NCI-H2196 treated with DMSO at 0.1 percent for 48 hours (cell line): ENCODE data around the gene IL1RAPL1.

ENCODE experiments used
- DNase-seq: peaks from one replicate; lab custom pipeline; 2025; ENCODE audit not compliant: unreplicated experiment; lab: John Stamatoyannopoulos, UW

The IL1RAPL1 gene

DNA sequence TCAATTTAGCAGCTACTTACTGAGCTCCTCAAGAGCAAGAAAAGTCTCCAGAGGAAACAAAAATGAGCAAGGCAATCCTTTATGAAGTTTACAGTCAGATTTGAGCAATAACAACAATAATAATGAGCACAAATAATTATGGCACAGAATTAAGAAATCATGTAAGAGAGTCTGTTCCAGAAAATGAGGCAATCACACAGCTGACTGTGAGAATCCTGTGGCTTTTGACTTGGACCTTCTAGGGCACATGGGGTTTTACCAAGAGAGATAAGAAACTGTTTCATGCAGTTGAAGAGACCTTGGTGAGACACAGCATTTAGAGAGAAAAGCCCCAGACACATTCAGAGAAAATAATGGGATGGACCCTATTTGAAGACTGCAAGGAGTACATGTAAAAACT is 1265.5 kb downstream of the IL1RAPL1 start:
- DNase-seq, result no peak

DNA sequence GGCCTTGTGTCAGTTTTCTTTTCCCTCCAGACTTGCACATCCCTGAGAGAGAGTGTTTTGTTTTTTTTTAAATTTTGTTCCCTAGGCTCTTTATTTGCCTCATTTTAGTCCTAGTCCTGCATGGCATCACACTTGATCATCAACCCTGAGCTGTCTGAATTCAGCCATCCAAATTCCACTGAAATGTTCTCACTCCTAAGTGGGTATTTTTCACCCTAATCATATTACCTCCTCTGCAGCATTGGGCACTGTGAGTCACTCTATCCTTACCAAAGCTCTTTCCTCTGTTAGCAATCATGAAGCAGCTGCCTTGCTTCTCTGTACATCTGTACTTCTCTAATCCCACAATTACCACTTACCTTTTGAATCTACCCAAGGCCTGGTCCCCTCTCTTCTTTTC is 1271.5 kb downstream of the IL1RAPL1 start:
- no peak for DNase-seq

DNA sequence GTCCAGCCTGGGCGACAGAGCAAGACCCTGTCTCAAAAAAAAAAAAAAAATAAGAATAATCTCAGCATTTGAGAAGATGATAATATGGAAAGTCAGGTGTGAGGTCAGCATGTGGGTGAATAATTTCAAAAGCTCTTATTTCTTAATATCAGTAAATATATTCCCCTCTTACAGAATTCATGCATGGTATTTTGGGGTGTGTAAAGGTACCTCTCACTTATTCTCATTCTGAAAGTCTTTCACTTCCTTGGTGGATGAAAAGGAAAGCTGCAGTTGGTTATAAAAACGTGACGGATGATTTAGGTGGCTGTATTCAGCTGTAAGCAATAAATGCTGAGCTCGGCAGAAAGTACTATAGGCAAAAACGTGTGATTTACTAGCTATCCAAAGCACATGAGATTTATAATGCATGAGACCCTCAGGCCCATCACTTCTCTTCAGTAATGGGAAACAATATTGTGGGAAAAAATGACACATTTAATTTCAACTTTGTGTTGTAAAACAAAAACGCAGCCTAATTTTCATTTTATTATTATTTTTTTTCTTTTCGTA is 1275.0 kb downstream of the IL1RAPL1 start:
- no peak for DNase-seq

- DNase-seq, result no peak
Observed at GRCh38 chrX:29867971-29868370, 1280.7 kb downstream of the IL1RAPL1 start.

DNA sequence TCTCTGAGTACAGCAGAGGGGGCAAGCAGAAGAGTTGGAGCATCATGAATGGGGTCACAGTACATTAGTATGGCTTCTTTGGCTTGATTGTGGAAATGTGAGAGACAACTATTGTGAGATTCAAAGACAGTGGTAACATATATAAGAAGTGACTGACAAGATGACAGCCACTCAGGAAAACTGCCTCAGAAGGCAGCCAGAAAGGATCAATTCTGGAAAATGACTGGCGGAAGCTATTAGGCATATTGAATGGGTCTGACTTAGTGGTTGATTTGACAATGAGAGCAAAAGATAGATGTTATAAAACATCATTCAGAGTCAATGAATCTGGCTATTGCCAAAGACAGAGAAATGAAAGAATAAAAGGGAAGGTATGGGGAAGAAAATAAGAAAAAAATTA is 1282.6 kb downstream of the IL1RAPL1 start:
- DNase-seq, result no peak

DNA sequence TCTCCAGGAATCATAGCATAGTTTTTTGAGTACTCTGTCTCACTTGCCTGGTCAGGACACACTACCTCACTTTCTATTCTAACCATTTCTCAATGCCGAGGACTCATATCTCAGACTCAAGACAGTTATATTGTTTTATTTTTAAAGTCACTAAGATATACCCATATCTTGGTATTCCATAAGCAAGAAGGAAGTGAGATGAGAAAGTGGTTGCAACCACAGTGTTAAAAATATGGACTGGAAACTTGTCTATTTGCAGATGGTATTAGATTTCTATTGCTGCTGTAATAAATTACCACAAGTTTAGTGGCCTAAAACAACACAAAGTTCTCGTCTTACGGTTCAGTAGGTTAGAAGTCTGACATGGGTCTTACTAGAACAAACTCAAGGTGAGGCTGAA is 1283.4 kb downstream of the IL1RAPL1 start:
- no peak for DNase-seq

- DNase-seq, result no peak
Observed at GRCh38 chrX:29872831-29873230, 1285.6 kb downstream of the IL1RAPL1 start.

DNA sequence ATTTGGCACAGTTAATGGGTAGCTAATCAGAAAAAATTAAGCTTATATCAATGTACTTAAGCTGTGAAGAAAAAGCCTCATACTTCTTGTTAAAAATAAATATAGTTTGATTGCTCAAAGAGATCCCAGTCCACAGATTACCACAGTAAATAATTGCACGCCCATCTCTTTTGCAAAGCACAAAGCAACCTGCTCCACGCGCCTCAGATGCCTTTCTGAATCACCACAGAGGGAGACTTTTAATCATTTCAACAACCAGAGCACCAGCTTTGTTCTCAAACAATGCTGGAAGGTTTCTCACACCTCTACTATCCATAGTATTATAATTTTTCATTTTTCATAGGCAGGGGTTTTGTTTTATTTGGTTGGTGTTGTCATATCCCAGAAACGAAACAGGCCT is 1289.5 kb downstream of the IL1RAPL1 start:
- DNase-seq, result no peak

DNA sequence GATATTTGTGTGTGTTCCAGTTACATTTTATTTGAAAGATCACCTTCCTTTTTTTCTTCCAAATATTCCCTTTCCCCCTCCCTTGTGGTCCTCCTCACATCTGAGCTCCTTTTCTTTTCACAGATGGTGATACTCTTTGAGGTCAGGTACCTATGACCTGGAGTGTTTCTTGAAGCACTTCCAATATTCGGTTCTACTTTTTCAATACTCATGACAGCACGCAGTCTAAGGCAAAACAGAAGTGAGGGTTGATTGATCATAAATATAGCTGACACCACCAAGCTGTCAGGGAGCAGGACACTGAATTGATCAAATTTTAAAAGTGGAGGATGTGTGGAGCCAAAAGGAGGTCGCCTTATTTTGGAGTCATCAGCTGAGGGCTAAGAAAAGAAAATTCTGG is 1293.7 kb downstream of the IL1RAPL1 start:
- DNase-seq, result no peak

- DNase-seq, result no peak
Observed at GRCh38 chrX:29890004-29890403, 1302.8 kb downstream of the IL1RAPL1 start.

- DNase-seq, result no peak
Observed at GRCh38 chrX:29890646-29891200, 1303.5 kb downstream of the IL1RAPL1 start.

DNA sequence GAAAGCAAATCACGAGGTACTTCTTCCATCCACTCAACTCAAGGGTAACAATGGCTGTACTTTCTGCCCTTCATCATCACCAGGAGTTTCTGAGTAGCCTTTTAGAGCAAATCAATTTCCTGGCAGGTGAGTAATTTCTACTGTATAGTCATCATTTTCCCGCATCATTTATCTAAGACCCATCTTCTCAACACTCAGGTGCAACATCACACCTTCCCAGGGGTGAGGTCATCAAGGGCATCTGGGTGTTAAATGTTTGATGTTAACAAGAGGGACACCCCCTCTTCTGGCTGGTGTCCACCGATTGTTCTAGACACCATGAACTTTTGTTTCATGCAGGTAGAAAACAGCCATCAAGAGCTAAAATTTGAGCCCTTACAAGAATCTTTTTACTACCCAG is 1314.8 kb downstream of the IL1RAPL1 start:
- no peak for DNase-seq

DNA sequence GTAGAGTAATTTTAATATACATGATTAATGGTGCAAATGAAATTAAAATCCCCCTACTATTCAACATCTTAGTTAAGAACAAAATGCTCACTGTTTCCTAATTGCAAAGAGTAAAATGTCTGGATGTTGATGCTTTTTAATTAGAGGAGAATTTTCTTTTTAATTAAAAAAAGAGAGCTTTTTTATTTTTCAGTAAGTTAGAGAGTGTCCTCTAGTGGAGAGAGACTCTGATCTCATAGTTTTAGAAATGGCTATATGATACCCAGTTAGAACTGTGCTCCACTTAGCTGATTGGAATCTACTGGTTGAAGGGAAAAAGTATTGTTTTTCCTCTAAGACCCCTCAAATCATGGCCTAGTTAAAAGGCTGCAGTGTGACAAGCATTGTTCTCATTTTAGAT is 1316.1 kb downstream of the IL1RAPL1 start:
- DNase-seq, result no peak

DNA sequence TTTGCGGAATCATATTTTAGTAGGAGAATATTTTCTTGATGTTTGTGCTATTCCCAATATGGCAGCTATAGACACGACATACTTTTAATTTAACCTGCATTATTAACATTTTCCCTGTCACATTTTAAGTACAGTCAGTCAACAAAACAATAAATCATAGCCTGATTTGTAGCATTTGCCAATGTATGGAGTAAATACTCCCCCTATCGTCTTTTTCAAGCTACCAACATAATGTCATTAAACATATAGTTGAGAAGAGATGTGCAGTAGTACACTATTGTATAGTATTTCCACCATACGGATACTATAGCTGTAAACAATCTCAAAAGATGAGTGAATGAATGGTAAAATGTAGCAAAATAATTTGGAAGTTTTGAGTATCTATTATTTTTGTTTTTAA is 1324.4 kb downstream of the IL1RAPL1 start:
- DNase-seq, result no peak

- no peak for DNase-seq
Observed at GRCh38 chrX:29913647-29914046, 1326.4 kb downstream of the IL1RAPL1 start.

GRCh38 chrX:29922607-29923006 is 1335.4 kb downstream of the IL1RAPL1 start:
- DNase-seq, result no peak

GRCh38 chrX:29926056-29926455 is 1338.8 kb downstream of the IL1RAPL1 start:
- no peak for DNase-seq

DNA sequence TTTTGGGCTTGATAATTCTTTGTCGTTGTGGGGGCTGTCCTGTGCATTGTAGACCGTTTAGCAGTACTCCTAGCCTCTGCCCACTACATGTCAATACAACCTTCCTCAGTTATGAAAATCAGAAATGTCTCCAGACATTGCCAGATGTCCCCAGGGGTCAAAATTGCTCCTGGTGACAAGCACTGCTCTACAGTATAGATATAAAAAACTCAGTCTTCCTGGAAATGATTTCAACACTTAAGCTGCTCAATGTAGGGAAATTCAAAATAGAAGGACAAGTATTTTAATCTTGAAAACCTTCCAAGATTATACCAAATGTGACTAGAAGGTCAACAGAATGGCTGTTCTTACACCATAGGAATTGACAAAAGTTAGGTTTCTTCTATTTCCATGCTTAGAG is 1339.4 kb downstream of the IL1RAPL1 start:
- no peak for DNase-seq

DNA sequence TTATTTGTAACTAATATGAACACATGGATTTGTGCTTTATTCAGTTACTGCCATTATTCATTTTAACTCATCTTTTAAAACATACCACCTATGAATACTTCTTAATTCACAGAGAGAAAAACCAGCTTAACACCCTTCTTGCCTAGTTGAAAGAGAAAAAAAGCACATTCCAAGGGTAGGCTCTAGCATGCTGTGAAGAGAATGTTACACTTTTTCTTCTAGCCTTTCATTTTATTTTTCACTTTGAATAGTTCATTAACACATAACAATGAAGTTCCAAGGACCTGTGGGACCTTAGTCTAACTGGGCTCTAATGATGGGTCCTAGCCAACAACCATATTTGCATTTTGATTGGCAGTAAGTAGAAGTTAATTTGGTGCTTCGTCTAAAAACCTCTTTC is 1348.2 kb downstream of the IL1RAPL1 start:
- DNase-seq, result no peak

DNA sequence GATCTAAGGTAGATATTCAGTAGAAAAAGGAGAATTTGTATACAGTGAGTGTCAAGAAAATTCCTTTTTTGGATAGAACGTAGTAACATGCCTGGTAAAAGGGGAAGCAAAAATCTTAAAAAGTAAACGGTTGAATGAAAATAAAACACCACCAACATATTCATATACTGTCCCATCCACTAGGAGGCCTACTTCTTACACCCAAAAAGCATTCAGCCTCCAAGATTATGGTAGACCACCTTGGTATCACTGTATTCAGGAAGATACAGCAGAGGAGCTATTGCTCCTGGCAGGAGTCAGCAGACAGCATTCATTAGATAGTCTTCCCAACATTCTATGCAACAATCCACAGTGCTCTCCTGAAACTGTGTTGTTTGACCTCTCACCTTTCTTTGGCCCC is 1353.5 kb downstream of the IL1RAPL1 start:
- DNase-seq, result no peak

DNA sequence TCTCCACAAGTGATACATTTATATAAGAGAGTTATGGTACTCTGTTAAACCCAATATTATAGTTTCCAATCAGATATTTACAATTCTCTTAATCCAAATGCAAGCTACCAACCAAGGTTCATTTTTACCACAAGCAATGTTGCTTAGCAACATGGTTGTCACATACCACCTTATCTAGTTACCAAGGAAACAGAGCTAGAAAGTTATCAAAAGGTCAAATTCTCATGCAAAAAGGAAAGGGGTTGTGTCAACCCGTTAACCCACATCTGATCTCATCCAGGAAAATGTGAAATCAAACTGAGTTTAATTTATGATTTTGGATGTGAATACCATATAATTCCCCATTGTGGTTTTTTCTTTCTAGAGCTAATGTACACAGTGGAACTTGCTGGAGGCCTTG is 1354.0 kb downstream of the IL1RAPL1 start:
- no peak for DNase-seq

DNA sequence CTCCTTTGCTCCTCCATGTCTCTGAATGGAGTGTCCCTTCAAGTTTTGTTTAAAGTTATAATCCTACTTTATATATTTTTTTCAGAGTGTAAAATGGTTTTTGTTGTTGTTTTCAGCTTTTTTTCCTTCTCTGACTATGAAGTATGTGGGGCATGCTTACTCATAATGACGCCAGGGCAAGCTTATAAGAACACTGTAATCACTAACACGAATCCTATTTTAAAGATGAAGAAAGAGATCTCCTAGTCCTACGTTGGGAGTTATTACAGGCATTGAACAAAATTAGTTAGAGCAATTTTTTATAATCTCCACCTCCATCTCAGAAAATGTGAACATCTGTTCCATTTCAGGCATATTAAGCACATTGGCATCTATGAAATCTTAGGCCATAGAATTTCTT is 1360.0 kb downstream of the IL1RAPL1 start:
- DNase-seq, result no peak

GRCh38 chrX:29948653-29949052 is 1361.4 kb downstream of the IL1RAPL1 start:
- DNase-seq, result no peak
